ENCODE measurements around the gene AJAP1.

GRCh38 chr1:4631321-4631720 is 23.1 kb upstream of the AJAP1 start:
- TF ChIP-seq TAF1 (IDR thresholded peaks at IDR 0.05; ENCODE audit: borderline replicate concordance, low read depth, low read length) = no peak
- no peak for TF ChIP-seq POLR2A (IDR thresholded peaks at IDR 0.05; ENCODE audit: low read depth, low read length)

All from GM12892 (cell line).